GM19238 (cell line): ENCODE data around the gene ARAP3.

Experiments used
- DNase-seq: peaks from one replicate; pipeline ENCODE4 v3.0.0; 2011; ENCODE audit warnings: low spot score; ENCODE audit not compliant: insufficient read length

ARAP3 gene

DNA sequence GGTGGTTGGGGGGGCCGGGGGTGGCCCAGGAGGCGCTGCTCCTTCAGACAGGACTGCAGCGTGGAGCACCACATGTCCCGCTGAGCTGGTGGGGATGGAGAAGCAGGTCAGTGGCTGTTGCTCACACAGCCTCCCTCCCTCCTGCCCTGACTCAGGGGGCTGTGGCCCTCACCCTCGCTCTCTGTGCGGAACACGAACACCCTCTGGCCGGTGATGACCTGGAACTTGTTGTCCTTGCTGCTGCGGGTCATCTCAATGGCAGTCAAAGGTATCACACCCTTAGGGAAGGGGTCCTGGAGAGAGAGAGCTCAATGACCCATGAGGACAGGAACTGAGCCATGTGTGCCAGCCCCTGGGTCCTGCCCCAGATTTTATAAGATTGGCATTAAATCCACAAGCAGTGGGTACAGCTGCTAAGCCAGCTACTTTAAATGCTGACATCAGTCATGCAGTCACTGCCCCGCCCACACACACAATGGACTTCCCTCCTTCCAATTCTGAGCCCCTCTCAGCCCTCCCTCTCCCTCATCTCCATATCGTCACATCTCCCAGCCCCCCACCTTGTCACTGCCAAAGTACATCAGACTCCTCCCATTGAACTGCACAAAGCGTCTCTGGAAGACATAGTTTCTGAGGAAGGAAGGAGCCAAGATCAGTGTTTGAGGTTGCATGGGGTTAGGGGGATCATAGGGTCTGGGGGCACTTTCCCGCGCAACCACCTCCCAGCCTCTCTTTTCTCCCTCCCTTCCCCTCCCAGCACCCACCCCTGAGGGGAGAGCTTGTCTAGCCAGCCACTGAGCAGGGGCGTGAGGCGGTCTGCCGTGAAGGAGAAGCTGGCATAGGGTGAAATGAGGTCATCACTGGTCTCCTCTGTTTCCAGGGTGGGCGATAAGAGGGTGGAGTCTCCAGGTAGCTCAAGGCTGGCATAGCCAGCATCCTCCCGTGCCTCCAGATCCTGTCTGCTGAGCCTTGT, 8.9 kb downstream of the ARAP3 start:
- no peak for DNase-seq

DNA sequence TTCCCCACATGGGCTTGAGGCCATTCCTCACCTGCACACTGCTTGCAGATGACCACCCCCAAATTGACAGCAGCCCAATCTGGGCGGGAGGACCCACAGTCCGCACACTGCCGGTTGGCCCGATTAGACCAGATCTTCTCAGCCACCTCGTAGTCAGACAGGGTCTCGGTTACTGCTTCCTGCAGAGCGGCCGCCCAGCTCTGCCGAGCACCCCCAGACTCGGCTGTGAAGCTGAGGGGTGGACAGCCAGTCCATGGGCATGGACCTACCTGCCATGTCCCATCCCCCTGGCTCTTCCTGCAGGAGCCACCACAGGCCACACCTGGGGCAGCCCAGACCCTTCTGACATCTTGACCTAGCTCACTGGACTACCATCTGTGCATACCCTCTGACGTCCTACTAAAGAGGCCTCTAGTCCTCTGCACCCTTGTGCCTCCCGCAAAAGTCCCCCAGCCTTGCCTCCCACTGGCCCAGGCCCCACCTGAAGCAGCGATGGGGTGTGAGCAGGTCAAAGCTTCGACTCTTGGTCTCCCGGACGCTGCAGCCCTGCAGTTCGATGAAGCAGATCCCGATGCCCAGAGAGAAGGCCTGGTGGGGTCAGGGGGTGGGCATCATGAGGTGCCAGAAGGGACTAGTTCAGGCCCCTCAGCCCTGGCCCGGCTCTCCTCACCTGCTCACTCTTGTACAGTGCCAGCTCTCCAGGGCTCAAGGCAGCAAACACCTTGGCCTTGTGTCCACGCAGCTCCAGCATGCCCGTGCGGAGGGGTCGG, 9.8 kb downstream of the ARAP3 start:
- no peak for DNase-seq

DNA sequence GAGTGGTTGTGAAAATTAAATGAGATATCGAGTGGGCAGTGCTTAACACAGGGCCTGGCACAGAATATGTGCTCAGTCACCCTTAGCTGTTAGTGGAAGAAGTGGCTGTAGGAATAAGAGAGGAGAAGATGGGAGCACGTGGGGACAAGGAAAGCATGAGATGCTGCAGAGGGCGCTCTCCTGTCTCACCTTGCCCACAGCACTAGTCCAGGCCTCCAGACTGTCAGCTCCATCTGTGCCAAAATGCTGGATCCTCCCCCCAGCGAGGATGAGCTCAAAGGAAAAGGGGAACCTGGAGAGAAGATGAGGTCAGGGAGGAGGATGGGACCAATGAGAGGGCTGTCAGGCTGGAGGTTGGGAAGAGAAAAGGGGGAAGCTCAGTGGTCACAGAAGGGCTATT, 12.5 kb downstream of the ARAP3 start:
- DNase-seq, result no peak

DNA sequence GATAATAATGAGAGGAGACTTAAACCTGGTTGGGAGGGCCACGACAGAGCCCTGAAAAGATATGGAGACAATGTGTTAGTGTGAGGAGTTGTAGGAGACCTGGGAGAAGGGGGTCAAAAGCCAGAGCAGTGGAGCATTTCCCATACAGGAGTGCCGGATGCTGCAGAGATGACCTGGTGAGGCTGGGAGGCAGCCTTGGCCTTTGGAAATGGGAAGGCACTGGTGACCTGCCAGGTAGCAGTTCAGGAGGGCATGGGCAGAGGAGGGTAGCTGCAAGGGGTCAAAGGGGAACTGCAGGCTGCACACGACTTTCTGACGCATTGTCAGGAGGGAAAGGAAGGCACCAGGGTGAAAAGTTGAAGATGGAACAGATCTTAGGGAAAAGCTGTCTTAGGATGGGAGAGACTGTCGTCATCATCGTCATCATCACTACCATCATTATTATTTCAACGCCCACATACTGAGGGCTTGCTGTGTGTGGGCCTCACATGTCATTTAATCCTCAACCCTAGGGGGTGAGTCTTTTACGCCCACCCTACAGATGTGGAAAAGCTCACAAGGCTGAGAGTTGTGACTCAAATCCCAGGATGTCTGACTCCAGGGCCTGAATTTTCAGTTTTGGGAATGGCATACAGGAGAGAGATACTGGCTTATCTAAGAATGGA, 13.3 kb downstream of the ARAP3 start:
- no peak for DNase-seq

- DNase-seq, result no peak
Measured at GRCh38 chr5:141665995-141666940, 15.8 kb downstream of the ARAP3 start.

- peak; percentile 83 for DNase-seq
Measured at GRCh38 chr5:141664733-141665461, 17.1 kb downstream of the ARAP3 start.

DNA sequence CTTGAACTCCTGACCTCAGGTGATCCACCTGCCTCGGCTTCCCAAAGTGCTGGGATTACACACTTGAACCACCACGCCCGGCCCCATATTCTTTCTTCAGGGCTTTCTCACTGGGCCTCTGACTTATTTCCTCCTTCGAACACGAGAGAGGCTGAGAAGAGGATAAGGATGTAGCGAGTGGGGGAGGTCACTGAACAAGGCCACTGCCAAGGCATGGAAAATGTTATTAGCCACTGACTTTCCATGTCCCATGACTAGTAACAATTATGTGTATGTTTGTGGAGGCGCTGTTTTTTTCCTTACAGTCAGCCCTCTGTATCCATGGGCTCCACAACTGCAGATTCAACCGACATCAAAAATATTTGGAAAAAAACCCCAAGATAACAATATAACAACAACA, 18.5 kb downstream of the ARAP3 start:
- no peak for DNase-seq

GRCh38 chr5:141662028-141662427, 20.0 kb downstream of the ARAP3 start:
- DNase-seq, result no peak

- DNase-seq, result no peak
Measured at GRCh38 chr5:141657937-141658545, 24.0 kb downstream of the ARAP3 start.

- DNase-seq, result no peak
Measured at GRCh38 chr5:141657404-141657803, 24.6 kb downstream of the ARAP3 start.

DNA sequence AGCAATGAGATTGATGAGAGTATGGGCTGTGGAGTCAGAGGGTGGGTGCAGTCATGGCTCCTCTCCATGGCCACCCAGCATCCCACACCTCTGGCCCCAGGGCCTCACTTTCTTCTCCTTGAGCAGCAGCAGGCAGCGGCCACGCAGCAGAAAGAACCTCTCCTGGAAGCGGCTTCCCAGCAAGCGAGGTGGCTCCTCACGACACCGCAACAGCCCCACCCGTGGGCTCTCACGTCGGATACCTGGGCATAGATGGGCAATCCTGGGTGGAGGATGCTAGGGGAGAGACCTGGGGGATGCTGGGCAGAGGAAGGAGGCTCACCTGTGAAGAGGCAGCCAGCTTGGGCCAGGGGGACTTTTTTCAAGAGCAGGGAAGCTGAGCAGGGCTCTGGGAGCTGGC, 25.6 kb downstream of the ARAP3 start:
- no peak for DNase-seq

DNA sequence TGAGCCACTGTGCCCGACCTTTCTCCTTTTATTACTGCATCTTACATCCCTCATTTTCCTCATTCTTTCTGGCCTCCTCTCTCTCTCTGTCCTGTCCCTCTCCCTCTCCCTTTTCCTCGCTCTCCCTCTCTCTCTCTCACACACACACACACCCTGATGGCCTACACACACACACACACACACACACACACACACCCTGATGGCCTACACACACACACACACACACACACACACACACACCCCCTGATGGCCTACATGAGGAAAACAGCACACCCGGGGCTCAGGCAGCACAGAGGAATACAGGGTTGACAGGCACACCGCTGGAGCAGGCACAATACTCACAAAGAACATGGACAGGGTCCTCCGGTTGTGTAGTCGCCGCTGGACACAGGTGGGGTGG, 27.0 kb downstream of the ARAP3 start:
- no peak for DNase-seq

GRCh38 chr5:141654298-141654697, 27.7 kb downstream of the ARAP3 start:
- DNase-seq, result no peak

DNA sequence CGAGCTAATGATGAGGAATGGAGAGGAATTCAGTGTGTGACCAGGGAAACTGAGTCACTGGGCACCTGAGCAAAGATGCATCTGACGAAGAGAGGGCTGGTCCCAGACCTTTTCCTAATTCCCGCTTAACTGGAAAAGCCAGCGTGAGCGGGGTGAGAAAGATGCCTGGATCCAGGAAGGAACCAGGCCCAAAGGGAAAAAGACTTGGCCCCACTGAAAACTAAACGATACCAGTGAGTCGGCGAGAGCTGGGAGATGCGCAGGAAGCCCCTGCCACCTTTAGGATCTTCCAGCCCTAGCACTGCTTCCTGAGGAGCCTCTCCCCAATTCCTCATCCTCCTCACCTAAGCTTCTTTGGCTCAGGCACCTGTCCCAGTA, 30.3 kb downstream of the ARAP3 start:
- DNase-seq, result no peak

DNA sequence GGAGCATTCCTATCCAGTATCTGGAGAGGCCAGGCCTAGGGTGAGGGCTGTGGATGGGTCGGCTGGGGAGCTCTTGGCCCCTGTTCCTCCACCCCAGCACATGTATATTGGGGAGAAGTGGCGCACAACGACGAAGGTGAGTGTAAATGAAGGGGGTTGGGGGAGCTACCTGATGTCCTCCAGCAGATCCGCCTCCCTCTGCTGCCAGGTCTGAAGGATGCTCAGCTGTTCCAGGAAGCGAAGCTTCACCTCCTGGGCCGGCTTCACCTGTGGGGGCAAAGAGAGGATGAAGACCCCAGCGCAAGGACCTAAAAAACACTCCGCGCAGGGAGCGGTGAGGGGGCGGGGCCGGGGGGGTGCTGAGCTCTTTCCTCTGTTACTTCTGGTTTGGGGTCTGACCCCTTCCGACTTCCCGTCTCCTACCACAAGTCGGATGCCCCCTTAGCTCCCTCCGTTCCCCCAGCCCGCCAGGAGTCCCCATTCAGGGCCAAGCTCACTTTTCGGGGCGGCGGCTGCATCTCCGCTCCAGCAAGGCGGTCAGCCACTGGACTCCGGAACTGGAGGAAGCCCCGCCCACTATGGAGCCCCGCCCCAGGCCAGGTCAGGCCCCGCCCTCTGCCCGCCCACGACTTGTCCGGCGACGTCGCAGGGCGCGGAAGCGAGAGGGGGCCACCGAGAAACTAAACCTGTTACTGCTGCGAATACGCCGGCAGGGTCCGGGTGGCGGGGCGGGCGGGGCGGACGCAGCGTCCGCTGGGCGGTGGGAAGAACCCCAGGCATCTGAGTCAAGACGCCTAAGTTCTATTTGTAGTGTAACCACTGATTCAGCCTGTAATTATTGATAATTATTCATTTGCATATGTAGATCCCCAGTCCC, 30.9 kb downstream of the ARAP3 start, which contains the start of gene FCHSD1:
Gene FCHSD1, minus strand, starts transcription at position 568 of the 877 bp plus-strand sequence. Its CDS starts 50 bp downstream, at position 518.
- DNase-seq, result peak; percentile 99

DNA sequence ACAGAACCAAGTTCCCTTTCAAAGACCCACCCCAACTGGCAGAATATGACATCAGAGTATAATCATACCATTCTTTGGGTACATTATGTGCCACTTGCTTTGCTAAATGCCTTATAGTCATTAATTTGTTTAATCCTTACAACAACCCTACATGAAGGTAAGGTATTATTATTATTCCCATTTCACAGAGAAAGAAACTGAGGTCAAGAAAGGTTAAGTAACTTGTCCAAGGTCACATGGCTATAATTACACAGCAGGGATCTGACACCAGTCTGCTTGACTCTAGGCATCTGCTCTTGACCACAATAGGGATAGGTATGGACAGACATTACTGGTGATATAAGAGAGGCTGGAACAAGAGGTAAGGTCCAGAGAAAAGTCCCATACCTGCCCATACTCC, 32.1 kb downstream of the ARAP3 start:
- no peak for DNase-seq

- DNase-seq, result no peak
Measured at GRCh38 chr5:141649056-141649688, 32.9 kb downstream of the ARAP3 start.

- no peak for DNase-seq
Measured at GRCh38 chr5:141647851-141648250, 34.2 kb downstream of the ARAP3 start.
